ENCODE results near the gene KMT2E.

GRCh38 chr7:105012503-105013220 is 1.3 kb upstream of the KMT2E start:
- TF ChIP-seq POLR2A (IDR thresholded peaks at IDR 0.05) (peak in 1 of 2 donors; percentile 23), CTCF (IDR thresholded peaks at IDR 0.05) (no peak)
